Measurements from ENCODE around the gene NYAP2. TPM values are rescaled to one million over a fixed set of nuclear protein-coding genes. Genes with fewer than 3 reads are reported as not detected.
A peak's percentile ranks its signal among the peaks of the same experiment; 100 is the strongest.

NYAP2 gene
- polyA plus RNA-seq, result 0.40 TPM
- long read RNA-seq, donor 1, result 0 reads
- long read RNA-seq, donor 2, result 0 reads
- long read RNA-seq, donor 3, result 0 reads
- long read RNA-seq, donor 4, result 0 reads
- long read RNA-seq, donor 5, result 0 reads
- long read RNA-seq, donor 6, result 0 reads
- long read RNA-seq, donor 7, result 0 reads
- long read RNA-seq, donor 8, result 0 reads
- long read RNA-seq, donor 9, result 0 reads
- long read RNA-seq, donor 10, result 0 reads
- long read RNA-seq, donor 11, result 0 reads

DNA sequence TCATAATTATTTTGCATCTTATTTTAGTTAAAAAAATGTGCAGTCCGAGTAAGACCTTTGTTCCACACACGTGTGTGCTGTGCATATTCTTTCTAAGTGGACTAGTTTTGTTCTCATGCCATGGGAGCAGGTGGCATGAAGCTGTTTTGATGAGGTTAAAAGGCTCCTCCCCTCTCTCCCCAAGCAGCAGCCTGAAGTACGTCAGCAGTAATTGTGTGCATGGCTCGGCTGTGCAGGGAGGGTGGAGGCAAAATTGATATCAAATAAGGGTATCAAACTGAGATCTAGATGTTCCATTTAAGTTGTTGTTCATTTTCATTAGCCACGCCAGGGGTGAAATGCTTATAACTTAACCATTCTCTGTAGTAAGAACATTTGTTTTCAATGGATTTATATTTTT, at the start of gene NYAP2:
Gene NYAP2, plus strand, starts transcription at position 207 of the 400 bp plus-strand sequence. CDS start 9,171 bp downstream, outside the sequence.
- Histone ChIP-seq H3K27me3 (ENCODE audit: control insufficient read depth, insufficient read depth, low read length) (no peaks in the 10 kb centered on the region), H3K27ac (ENCODE audit: low read length) (peak within 1 kb of the TSS; percentile 39), H3K36me3 (ENCODE audit: control insufficient read depth, insufficient read depth, low read length) (no peaks in the 10 kb centered on the region), H3K4me1 (ENCODE audit: control insufficient read depth, insufficient read depth, low read length) (no peaks in the 10 kb centered on the region), H3K9me3 (ENCODE audit: control insufficient read depth, low read depth, low read length) (peaks cover under 1% of the 10 kb centered on the region), H3K4me3 (ENCODE audit: low read length) (no peak within 1 kb of the TSS)
- WGBS (ENCODE audit: insufficient coverage, low lambda C conversion rate), result no CpG with 5 or more reads among the region's 5 CpGs
- peak; percentile 7 to 13 for DNase-seq

DNA sequence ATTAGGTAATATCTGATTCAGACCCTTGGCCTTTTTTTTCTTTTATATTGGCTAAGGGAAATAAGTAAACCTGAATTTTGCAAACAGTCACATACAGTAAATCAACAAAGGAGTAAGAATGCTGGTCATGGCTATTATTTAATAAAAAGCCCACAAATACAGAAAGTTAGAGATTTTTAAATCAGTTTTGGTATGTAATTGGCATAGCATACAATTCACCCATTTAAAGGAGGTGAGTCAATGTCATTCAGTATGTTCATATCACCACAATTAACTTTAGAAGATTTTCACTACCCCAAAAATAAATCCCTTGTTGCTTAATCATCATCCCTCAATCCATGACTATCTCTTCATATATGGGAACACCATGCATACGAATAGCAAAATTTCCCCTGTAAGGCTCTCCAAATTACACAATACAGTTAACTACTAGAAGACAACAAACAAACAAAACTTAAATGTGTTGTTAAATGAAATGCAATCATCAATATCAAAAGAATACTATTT, 45.9 kb upstream of the NYAP2 start:
- Histone ChIP-seq H3K27me3 (ENCODE audit: control insufficient read depth, insufficient read depth, low read length) (no peaks in the 10 kb centered on the region), H3K9me3 (ENCODE audit: control insufficient read depth, low read depth, low read length) (no peaks in the 10 kb centered on the region), H3K27ac (ENCODE audit: low read length) (no peak overlapping the region), H3K4me1 (ENCODE audit: control insufficient read depth, insufficient read depth, low read length) (no peaks in the 10 kb centered on the region), H3K36me3 (ENCODE audit: control insufficient read depth, insufficient read depth, low read length) (no peaks in the 10 kb centered on the region), H3K4me3 (ENCODE audit: low read length) (no peak overlapping the region)
- WGBS (ENCODE audit: insufficient coverage, low lambda C conversion rate), result no CpG with 5 or more reads among the region's 1 CpG
- no peak for DNase-seq

DNA sequence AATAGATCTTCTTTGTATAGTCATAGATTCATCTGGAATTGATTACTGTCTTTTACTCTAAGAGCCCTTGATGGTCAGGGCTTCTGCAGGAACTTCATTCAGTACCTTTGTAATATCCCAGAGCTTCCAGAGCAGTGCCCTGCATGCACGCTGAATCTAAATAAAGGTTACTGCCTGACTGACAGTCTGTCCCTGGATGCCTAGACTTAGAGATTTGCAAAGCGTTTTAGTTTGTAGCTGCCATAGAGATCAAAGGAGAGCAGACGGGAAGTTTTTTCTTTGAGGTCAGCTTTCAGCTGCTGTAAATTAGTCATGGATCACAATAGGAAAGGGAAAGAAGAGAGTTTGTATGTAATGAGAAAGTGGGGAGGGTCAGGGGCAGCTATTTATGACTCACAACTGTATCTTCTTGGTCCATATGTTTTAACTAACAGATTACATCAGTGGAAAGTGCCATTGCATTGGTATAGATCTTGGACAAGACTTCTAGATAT, 45.2 kb upstream of the NYAP2 start:
- DNase-seq, result peak in 1 of 2 donors; percentile 2
- Histone ChIP-seq H3K4me3 (ENCODE audit: low read length) (no peak overlapping the region), H3K36me3 (ENCODE audit: control insufficient read depth, insufficient read depth, low read length) (no peaks in the 10 kb centered on the region), H3K4me1 (ENCODE audit: control insufficient read depth, insufficient read depth, low read length) (no peaks in the 10 kb centered on the region), H3K9me3 (ENCODE audit: control insufficient read depth, low read depth, low read length) (no peaks in the 10 kb centered on the region), H3K27ac (ENCODE audit: low read length) (no peak overlapping the region), H3K27me3 (ENCODE audit: control insufficient read depth, insufficient read depth, low read length) (no peaks in the 10 kb centered on the region)
- WGBS (ENCODE audit: insufficient coverage, low lambda C conversion rate), result 0% methylated on average over 1 of the region's 3 CpGs

DNA sequence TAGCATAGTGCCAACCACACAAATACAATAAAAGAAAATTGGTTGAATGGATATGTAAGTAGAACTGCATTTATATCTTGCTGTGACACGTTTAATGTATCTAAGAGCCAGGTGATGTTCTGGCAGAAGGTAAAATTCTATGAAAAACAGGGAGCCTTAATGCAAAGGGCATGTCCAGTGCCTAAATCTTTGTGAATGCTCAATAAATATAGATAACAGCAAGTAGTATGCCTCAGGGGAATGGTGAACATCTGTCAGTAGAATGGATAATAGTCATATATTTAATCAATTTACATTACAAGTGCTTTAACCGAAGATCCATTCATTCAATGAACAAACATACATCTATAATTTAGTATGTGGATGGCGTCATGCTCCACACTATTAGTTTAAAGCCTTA, 43.7 kb upstream of the NYAP2 start:
- Histone ChIP-seq H3K27me3 (ENCODE audit: control insufficient read depth, insufficient read depth, low read length) (no peaks in the 10 kb centered on the region), H3K4me3 (ENCODE audit: low read length) (no peak overlapping the region), H3K9me3 (ENCODE audit: control insufficient read depth, low read depth, low read length) (no peaks in the 10 kb centered on the region), H3K36me3 (ENCODE audit: control insufficient read depth, insufficient read depth, low read length) (no peaks in the 10 kb centered on the region), H3K27ac (ENCODE audit: low read length) (no peak overlapping the region), H3K4me1 (ENCODE audit: control insufficient read depth, insufficient read depth, low read length) (no peaks in the 10 kb centered on the region)
- WGBS (ENCODE audit: insufficient coverage, low lambda C conversion rate), result no CpG with 5 or more reads among the region's 3 CpGs
- no peak for DNase-seq

DNA sequence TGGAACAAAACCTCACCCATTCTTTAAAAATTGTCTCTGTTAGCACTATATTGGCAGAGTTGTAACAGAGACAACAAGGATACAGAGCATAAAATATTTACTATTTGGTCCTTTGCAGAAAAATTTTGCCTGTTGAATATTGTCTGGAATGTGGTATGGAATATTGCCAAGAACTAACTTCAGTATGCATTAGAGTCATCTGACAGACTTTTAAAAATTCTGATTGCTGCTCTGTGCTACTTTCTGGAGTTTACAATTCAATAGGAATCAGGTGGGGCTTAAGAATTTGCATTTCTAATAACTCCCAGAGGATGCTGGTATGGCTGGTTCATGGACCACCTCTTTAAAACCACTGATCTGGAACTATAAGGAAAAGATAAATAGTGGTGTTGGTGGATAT, 32.8 kb upstream of the NYAP2 start:
- Histone ChIP-seq H3K36me3 (ENCODE audit: control insufficient read depth, insufficient read depth, low read length) (no peaks in the 10 kb centered on the region), H3K27ac (ENCODE audit: low read length) (no peak overlapping the region), H3K27me3 (ENCODE audit: control insufficient read depth, insufficient read depth, low read length) (no peaks in the 10 kb centered on the region), H3K4me1 (ENCODE audit: control insufficient read depth, insufficient read depth, low read length) (no peaks in the 10 kb centered on the region), H3K9me3 (ENCODE audit: control insufficient read depth, low read depth, low read length) (no peaks in the 10 kb centered on the region), H3K4me3 (ENCODE audit: low read length) (no peak overlapping the region)
- DNase-seq, result no peak

DNA sequence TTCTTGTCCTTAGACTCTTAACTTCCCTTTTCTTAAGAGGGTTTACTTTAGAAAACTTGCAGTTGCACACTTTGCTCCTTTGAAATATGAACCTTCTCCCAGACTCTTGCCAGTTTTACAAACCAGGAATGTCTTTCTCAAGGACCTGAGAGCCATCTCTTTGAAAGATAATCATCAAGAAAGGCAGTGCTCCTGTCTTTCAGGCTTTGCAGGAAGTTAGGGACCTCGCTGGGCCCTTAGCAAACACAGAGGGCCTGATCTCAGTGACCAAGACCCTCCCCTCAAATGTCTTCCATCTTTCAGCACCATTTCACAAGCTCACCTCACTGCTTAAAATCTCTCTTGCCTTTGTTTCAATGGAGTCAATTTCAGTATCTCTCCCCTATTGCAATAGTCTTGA, 32.0 kb upstream of the NYAP2 start:
- Histone ChIP-seq H3K27me3 (ENCODE audit: control insufficient read depth, insufficient read depth, low read length) (no peaks in the 10 kb centered on the region), H3K36me3 (ENCODE audit: control insufficient read depth, insufficient read depth, low read length) (no peaks in the 10 kb centered on the region), H3K27ac (ENCODE audit: low read length) (no peak overlapping the region), H3K9me3 (ENCODE audit: control insufficient read depth, low read depth, low read length) (no peaks in the 10 kb centered on the region), H3K4me3 (ENCODE audit: low read length) (no peak overlapping the region), H3K4me1 (ENCODE audit: control insufficient read depth, insufficient read depth, low read length) (no peaks in the 10 kb centered on the region)
- DNase-seq, result no peak
- no CpG with 5 or more reads among the region's 1 CpG for WGBS (ENCODE audit: insufficient coverage, low lambda C conversion rate)

DNA sequence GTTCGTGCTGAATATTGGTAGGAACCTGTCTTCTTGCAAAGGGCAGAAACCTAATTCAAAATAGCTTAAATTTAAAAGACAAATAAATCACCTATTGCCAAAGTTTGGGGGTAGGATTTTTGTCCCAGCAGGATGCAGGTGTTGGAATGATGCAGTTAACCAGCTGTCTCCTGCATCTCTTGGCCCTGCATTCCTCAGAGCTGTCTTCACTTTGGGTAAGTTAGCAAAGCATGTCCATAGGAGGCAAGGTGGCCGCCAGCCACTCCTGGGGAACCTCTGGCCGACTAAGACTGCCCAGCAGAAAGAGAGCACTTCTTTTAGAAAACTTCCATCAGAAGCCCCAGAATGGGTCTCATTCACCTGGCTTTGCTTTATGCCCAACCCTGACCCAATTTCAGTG, 20.5 kb upstream of the NYAP2 start:
- no peaks in the 10 kb centered on the region for H3K36me3 ChIP-seq (ENCODE audit: control insufficient read depth, insufficient read depth, low read length)
- H3K4me3 ChIP-seq (ENCODE audit: low read length), result no peak overlapping the region
- no peak for DNase-seq
- no peaks in the 10 kb centered on the region for H3K9me3 ChIP-seq (ENCODE audit: control insufficient read depth, low read depth, low read length)
- no peaks in the 10 kb centered on the region for H3K4me1 ChIP-seq (ENCODE audit: control insufficient read depth, insufficient read depth, low read length)
- H3K27me3 ChIP-seq (ENCODE audit: control insufficient read depth, insufficient read depth, low read length), result no peaks in the 10 kb centered on the region
- no peak overlapping the region for H3K27ac ChIP-seq (ENCODE audit: low read length)
- no CpG with 5 or more reads among the region's 3 CpGs for whole genome bisulfite sequencing (ENCODE audit: insufficient coverage, low lambda C conversion rate)

DNA sequence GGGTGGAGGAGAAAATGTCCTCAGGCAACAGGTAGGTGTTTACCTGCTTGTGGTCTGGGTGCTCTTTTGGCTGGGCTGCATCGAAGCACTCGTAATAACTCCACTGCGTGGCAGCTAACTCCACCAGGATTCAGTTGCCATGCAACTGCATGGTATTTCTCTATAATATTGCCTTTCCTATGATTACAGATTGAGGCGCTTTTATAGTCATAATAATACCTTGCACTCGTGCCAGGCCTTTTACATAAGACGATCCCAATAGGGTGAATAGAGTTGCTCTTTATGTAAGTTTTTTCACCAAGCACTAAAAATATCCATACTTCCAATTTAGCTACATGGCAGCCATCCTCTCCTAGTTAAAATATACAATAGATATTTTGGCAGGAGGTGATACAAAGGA, 19.7 kb upstream of the NYAP2 start:
- Histone ChIP-seq H3K36me3 (ENCODE audit: control insufficient read depth, insufficient read depth, low read length) (no peaks in the 10 kb centered on the region), H3K4me1 (ENCODE audit: control insufficient read depth, insufficient read depth, low read length) (no peaks in the 10 kb centered on the region), H3K4me3 (ENCODE audit: low read length) (no peak overlapping the region), H3K27ac (ENCODE audit: low read length) (no peak overlapping the region), H3K27me3 (ENCODE audit: control insufficient read depth, insufficient read depth, low read length) (no peaks in the 10 kb centered on the region), H3K9me3 (ENCODE audit: control insufficient read depth, low read depth, low read length) (no peaks in the 10 kb centered on the region)
- 100% methylated on average over 1 of the region's 6 CpGs for WGBS (ENCODE audit: insufficient coverage, low lambda C conversion rate)
- no peak for DNase-seq

DNA sequence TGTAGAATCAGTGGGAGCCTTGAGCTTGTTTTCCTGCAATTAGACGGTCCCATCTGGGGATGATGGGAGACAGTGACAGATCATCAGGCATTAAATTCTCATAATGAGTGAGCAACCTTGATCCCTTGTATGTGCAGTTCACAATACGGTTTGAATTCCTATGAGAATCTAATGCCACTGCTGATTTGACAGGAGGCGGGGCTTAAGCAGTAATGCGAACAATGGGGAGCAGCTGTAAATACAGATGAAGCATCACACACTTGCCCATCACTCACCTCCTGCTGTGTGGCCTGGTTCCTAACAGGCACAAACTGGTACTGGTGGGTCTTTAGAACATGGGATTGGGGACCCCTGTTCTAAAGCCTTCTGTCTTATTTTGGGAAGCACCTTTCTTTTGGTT, 17.9 kb upstream of the NYAP2 start:
- no peak for DNase-seq
- Histone ChIP-seq H3K4me1 (ENCODE audit: control insufficient read depth, insufficient read depth, low read length) (no peaks in the 10 kb centered on the region), H3K9me3 (ENCODE audit: control insufficient read depth, low read depth, low read length) (no peaks in the 10 kb centered on the region), H3K27ac (ENCODE audit: low read length) (no peak overlapping the region), H3K4me3 (ENCODE audit: low read length) (no peak overlapping the region), H3K36me3 (ENCODE audit: control insufficient read depth, insufficient read depth, low read length) (no peaks in the 10 kb centered on the region), H3K27me3 (ENCODE audit: control insufficient read depth, insufficient read depth, low read length) (no peaks in the 10 kb centered on the region)
- 83% methylated on average over 1 of the region's 4 CpGs for WGBS (ENCODE audit: insufficient coverage, low lambda C conversion rate)

DNA sequence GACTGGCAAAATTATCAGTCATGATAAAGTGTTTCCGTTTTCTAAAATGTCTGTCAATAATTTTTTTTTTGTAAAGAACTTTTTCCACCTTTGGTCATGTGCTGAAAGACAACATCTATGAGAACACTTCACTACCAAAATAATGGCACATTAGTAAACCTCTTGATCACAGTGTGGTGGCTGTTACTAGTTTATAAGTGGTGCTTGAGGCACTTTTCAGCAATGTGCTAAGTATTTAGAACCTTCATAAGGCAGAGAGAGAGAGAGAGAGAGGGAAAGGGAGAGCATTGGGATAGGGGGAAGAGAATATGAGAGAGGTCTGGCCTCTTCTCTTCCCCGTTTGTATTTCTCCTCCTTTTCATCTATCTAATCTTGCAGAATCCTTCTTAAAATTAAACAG, 1.1 kb upstream of the NYAP2 start:
- Histone ChIP-seq H3K27me3 (ENCODE audit: control insufficient read depth, insufficient read depth, low read length) (no peaks in the 10 kb centered on the region), H3K4me1 (ENCODE audit: control insufficient read depth, insufficient read depth, low read length) (no peaks in the 10 kb centered on the region), H3K4me3 (ENCODE audit: low read length) (no peak overlapping the region), H3K27ac (ENCODE audit: low read length) (no peak overlapping the region), H3K36me3 (ENCODE audit: control insufficient read depth, insufficient read depth, low read length) (no peaks in the 10 kb centered on the region), H3K9me3 (ENCODE audit: control insufficient read depth, low read depth, low read length) (peaks cover 3% of the 10 kb centered on the region)
- no peak for DNase-seq
- 73% methylated on average over 2 of the region's 2 CpGs for WGBS (ENCODE audit: insufficient coverage, low lambda C conversion rate)

DNA sequence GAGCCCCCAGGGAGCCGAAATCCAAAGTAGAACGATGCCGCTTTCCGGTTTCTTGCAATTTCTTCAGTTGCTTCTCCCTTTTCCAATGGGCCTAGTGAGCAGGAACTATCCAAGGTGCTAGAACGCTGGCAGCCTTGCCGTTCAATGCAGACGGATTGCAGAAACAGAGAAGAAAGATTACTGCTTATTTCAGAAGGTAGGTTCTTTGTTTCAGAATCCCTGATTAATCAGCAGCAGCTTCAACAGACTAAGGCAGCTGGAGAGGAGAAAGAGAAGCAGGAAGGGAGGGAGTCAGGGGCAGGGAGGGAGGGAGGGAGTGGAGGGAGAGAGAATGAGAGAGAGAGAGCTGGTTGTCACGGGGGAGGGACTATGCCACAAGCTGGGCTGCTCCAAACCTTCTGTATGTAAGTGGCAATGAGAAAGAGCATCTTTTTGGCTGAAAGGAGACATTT, 576 bp downstream of the NYAP2 start:
- 20% methylated on average over 2 of the region's 8 CpGs for WGBS (ENCODE audit: insufficient coverage, low lambda C conversion rate)
- peak overlapping the region; percentile 39 for H3K27ac ChIP-seq (ENCODE audit: low read length)
- DNase-seq, result peak; percentile 7 to 21

More for the DNA sequence above, 576 bp downstream of the NYAP2 start:
- H3K4me1 ChIP-seq (ENCODE audit: control insufficient read depth, insufficient read depth, low read length), result no peaks in the 10 kb centered on the region
- H3K27me3 ChIP-seq (ENCODE audit: control insufficient read depth, insufficient read depth, low read length), result no peaks in the 10 kb centered on the region
- no peaks in the 10 kb centered on the region for H3K36me3 ChIP-seq (ENCODE audit: control insufficient read depth, insufficient read depth, low read length)
- no peaks in the 10 kb centered on the region for H3K9me3 ChIP-seq (ENCODE audit: control insufficient read depth, low read depth, low read length)
- H3K4me3 ChIP-seq (ENCODE audit: low read length), result no peak overlapping the region

Measured in large intestine (tissue), 12 donors.